Body of pancreas (tissue), 4 donors: ENCODE results near the gene GABRG3.

ENCODE experiments used
- CTCF ChIP-seq, 7 experiments: fragments of 450-650 bp in 4 of 7; fragments of 200-600 bp in 3 of 7; sonication (generic) in 3 of 7; IDR thresholded peaks; one replicate each; pipeline ENCODE4 v1.5.1; 2016 to 2019; ENCODE audit warnings: antibody characterized with exemption in 7 of 7
- POLR2A ChIP-seq, 3 donors: fragments of 450-650 bp; IDR thresholded peaks; one replicate each; pipeline ENCODE4 v1.6.1; 2016; ENCODE audit warnings: antibody characterized with exemption in 3 of 3, mild to moderate bottlenecking in 2 of 3

- TF ChIP-seq CTCF (IDR thresholded peaks at IDR 0.05) (no peak), POLR2A (IDR thresholded peaks at IDR 0.05) (no peak)
Measured at GRCh38 chr15:27037501-27037900, 66.5 kb downstream of the GABRG3 start.
